Measurements from ENCODE around the gene CBLL1.

DNA sequence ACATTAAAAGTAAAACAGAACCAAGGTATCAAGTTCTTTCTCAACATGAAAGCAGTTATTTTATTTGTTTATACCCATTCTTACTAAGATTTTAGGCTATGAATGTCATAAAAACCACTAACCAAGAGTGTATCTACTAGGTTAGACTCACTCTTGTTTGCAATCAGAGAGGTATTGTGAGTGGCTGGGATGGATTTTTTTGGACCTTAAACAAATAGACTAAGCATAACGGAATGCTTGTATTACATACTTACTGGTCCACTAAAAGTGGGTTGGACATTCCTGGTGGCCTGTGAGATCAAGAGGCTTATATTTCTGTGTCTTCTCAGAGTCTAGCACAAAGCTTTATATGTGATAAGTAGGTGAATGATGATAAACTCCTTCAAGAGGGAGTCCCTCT lies 32.6 kb upstream of the CBLL1 start:
- TF ChIP-seq TP53 (CRISPR knock-in tag; IDR thresholded peaks at IDR 0.05): no peak
- TF ChIP-seq, protein P1, sequence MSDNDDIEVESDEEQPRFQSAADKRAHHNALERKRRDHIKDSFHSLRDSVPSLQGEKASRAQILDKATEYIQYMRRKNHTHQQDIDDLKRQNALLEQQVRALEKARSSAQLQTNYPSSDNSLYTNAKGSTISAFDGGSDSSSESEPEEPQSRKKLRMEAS (CRISPR knock-in tag; IDR thresholded peaks at IDR 0.05): no peak
- TF ChIP-seq, protein P2, sequence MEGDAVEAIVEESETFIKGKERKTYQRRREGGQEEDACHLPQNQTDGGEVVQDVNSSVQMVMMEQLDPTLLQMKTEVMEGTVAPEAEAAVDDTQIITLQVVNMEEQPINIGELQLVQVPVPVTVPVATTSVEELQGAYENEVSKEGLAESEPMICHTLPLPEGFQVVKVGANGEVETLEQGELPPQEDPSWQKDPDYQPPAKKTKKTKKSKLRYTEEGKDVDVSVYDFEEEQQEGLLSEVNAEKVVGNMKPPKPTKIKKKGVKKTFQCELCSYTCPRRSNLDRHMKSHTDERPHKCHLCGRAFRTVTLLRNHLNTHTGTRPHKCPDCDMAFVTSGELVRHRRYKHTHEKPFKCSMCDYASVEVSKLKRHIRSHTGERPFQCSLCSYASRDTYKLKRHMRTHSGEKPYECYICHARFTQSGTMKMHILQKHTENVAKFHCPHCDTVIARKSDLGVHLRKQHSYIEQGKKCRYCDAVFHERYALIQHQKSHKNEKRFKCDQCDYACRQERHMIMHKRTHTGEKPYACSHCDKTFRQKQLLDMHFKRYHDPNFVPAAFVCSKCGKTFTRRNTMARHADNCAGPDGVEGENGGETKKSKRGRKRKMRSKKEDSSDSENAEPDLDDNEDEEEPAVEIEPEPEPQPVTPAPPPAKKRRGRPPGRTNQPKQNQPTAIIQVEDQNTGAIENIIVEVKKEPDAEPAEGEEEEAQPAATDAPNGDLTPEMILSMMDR (IDR thresholded peaks at IDR 0.05): no peak
- TF ChIP-seq, protein P3, sequence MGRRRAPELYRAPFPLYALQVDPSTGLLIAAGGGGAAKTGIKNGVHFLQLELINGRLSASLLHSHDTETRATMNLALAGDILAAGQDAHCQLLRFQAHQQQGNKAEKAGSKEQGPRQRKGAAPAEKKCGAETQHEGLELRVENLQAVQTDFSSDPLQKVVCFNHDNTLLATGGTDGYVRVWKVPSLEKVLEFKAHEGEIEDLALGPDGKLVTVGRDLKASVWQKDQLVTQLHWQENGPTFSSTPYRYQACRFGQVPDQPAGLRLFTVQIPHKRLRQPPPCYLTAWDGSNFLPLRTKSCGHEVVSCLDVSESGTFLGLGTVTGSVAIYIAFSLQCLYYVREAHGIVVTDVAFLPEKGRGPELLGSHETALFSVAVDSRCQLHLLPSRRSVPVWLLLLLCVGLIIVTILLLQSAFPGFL (CRISPR knock-in tag; IDR thresholded peaks at IDR 0.05; ENCODE audit: borderline replicate concordance): no peak
- no peak for TF ChIP-seq RELA (CRISPR knock-in tag; IDR thresholded peaks at IDR 0.05; ENCODE audit: borderline replicate concordance)
- TF ChIP-seq ETV6 (CRISPR knock-in tag; IDR thresholded peaks at IDR 0.05): no peak
- no peak for TF ChIP-seq JUN (CRISPR knock-in tag; IDR thresholded peaks at IDR 0.05)
- TF ChIP-seq NFYB (CRISPR knock-in tag; conservative IDR thresholded peaks at IDR 0.05; ENCODE audit: low read depth): no peak
- TF ChIP-seq, protein P4, sequence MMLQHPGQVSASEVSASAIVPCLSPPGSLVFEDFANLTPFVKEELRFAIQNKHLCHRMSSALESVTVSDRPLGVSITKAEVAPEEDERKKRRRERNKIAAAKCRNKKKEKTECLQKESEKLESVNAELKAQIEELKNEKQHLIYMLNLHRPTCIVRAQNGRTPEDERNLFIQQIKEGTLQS (CRISPR knock-in tag; conservative IDR thresholded peaks at IDR 0.05): no peak

Data from WTC11 (cell line).